ENCODE results near the gene OGFOD3. TPM values are rescaled to one million over a fixed set of nuclear protein-coding genes. Genes with fewer than 3 reads are reported as not detected.

OGFOD3 gene
- total and polyA plus RNA-seq, 2 donors (not counting 3 experiments of a cell fraction or from before 2014, with no cell fraction given): 31.7 to 34.8 TPM

- Histone ChIP-seq H3K36me3 (ENCODE audit: control insufficient read depth in 2 of 2, extremely low read depth in 1 of 2, insufficient read depth in 2 of 2, low read length in 2 of 2) (no peaks in the 10 kb centered on the region), H3K27ac (ENCODE audit: insufficient read depth, low read depth, low read length) (no peak overlapping the region), H3K4me1 (ENCODE audit: control insufficient read depth, extremely low read depth, insufficient read depth, low read length) (no peaks in the 10 kb centered on the region), H3K27me3 (ENCODE audit: control insufficient read depth in 2 of 2, insufficient read depth in 2 of 2, low read length in 2 of 2) (no peaks in the 10 kb centered on the region), H3K4me2 (ENCODE audit: insufficient read depth, low read length) (no peak overlapping the region), H3K9me3 (replicated peaks; ENCODE audit: control insufficient read depth, insufficient read depth, low read length) (no peaks in the 10 kb centered on the region), H3K9ac (replicated peaks; ENCODE audit: extremely low read depth, insufficient read depth, low read length) (no peak overlapping the region), H2AFZ (ENCODE audit: low read depth, low read length) (no peak overlapping the region), H3K9me1 (replicated peaks; ENCODE audit: control insufficient read depth, extremely low read depth, insufficient read depth, low read length) (no peaks in the 10 kb centered on the region), H3K4me3 (replicated peaks in 1 of 3; ENCODE audit: insufficient read depth in 1 of 3, low read depth in 1 of 3, low read length in 3 of 3) (no peak overlapping the region), H4K20me1 (replicated peaks; ENCODE audit: control insufficient read depth, extremely low read depth, insufficient read depth, low read length) (no peaks in the 10 kb centered on the region), H3K79me2 (ENCODE audit: control insufficient read depth, insufficient read depth, low read length) (no peaks in the 10 kb centered on the region)
- POLR2A ChIA-PET: no interaction called here
- FAIRE-seq (no peak), DNase-seq (ENCODE audit: low read depth, low spot score) (no peak)
- BruUV-seq (replicated peaks): no TSS peak
- intact Hi-C loops (cut with micrococcal nuclease): no loop called here
- no peak for TF ChIP-seq FOS (IDR thresholded peaks at IDR 0.05; ENCODE audit: borderline replicate concordance, insufficient read depth, low read length)
- TF ChIP-seq EZH2 (IDR thresholded peaks at IDR 0.05; ENCODE audit: borderline replicate concordance, low read depth, low read length, severe bottlenecking): no peak
- TF ChIP-seq POLR2A (IDR thresholded peaks at IDR 0.05; ENCODE audit: low read depth, low read length): no peak
- TF ChIP-seq, protein P1, sequence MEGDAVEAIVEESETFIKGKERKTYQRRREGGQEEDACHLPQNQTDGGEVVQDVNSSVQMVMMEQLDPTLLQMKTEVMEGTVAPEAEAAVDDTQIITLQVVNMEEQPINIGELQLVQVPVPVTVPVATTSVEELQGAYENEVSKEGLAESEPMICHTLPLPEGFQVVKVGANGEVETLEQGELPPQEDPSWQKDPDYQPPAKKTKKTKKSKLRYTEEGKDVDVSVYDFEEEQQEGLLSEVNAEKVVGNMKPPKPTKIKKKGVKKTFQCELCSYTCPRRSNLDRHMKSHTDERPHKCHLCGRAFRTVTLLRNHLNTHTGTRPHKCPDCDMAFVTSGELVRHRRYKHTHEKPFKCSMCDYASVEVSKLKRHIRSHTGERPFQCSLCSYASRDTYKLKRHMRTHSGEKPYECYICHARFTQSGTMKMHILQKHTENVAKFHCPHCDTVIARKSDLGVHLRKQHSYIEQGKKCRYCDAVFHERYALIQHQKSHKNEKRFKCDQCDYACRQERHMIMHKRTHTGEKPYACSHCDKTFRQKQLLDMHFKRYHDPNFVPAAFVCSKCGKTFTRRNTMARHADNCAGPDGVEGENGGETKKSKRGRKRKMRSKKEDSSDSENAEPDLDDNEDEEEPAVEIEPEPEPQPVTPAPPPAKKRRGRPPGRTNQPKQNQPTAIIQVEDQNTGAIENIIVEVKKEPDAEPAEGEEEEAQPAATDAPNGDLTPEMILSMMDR (IDR thresholded peaks at IDR 0.05; ENCODE audit: extremely low read depth in 1 of 2, insufficient read depth in 1 of 2, low read depth in 1 of 2, low read length in 2 of 2): no peak
- no peak for TF ChIP-seq JUN (IDR thresholded peaks at IDR 0.05; ENCODE audit: borderline replicate concordance, insufficient read depth, insufficient read length, low read depth)
- no peak for TF ChIP-seq MYC (IDR thresholded peaks at IDR 0.05; ENCODE audit: low read depth, low read length)
- dilution Hi-C loops (cut with MboI; ENCODE audit: extremely low pct_ligation_motif_present, low sequenced_read_pairs): no loop called here
- CTCF ChIA-PET: no interaction called here
Measured at GRCh38 chr17:82386881-82387704, 31.3 kb downstream of the OGFOD3 start.

Measured in endothelial cell of umbilical vein (primary cell).